HG03520 (cell line): Measurements from ENCODE around the gene PLEKHA8.
A peak's percentile ranks its signal among the peaks of the same experiment; 100 is the strongest.

Experiments
- ATAC-seq: cut with Tn5 transposase; IDR thresholded peaks from one replicate; pipeline ENCODE4 v1.9.1; 2021; ENCODE audit warnings: mild to moderate bottlenecking, moderate library complexity; ENCODE audit not compliant: unreplicated experiment

PLEKHA8 gene

GRCh38 chr7:30164567-30164966 lies 136.4 kb downstream of the PLEKHA8 start:
- ATAC-seq: no peak

- ATAC-seq: no peak
Observed at GRCh38 chr7:30165590-30165989, 137.4 kb downstream of the PLEKHA8 start.

GRCh38 chr7:30166155-30166840 lies 138.1 kb downstream of the PLEKHA8 start:
- ATAC-seq: no peak

- no peak for ATAC-seq
Observed at GRCh38 chr7:30166841-30167235, 138.6 kb downstream of the PLEKHA8 start.

GRCh38 chr7:30167901-30168300 lies 139.7 kb downstream of the PLEKHA8 start:
- no peak for ATAC-seq

GRCh38 chr7:30168835-30169573 lies 140.8 kb downstream of the PLEKHA8 start:
- no peak for ATAC-seq

GRCh38 chr7:30169579-30169978 lies 141.4 kb downstream of the PLEKHA8 start:
- ATAC-seq: no peak

GRCh38 chr7:30170476-30171205 lies 142.4 kb downstream of the PLEKHA8 start:
- no peak for ATAC-seq

GRCh38 chr7:30171766-30172447 lies 143.7 kb downstream of the PLEKHA8 start:
- ATAC-seq: no peak

GRCh38 chr7:30172451-30172850 lies 144.2 kb downstream of the PLEKHA8 start:
- no peak for ATAC-seq

- no peak for ATAC-seq
Observed at GRCh38 chr7:30173058-30173897, 145.1 kb downstream of the PLEKHA8 start.

- ATAC-seq: no peak
Observed at GRCh38 chr7:30175180-30175579, 147.0 kb downstream of the PLEKHA8 start.

- no peak for ATAC-seq
Observed at GRCh38 chr7:30175636-30176147, 147.5 kb downstream of the PLEKHA8 start.

- no peak for ATAC-seq
Observed at GRCh38 chr7:30176463-30177109, 148.4 kb downstream of the PLEKHA8 start.

GRCh38 chr7:30177186-30177585 lies 149.0 kb downstream of the PLEKHA8 start:
- no peak for ATAC-seq

GRCh38 chr7:30177965-30178364 lies 149.8 kb downstream of the PLEKHA8 start:
- ATAC-seq: no peak

- peak; percentile 88 for ATAC-seq
Observed at GRCh38 chr7:30178748-30179436, 150.7 kb downstream of the PLEKHA8 start.
